HEK293 (cell line): ENCODE measurements around the gene CCDC142.

ENCODE experiments used
- BCL11A ChIP-seq: fragments of 450-650 bp; formaldehyde crosslinking; IDR thresholded peaks from 2 replicates; pipeline ENCODE4 v1.5.1; 2016; ENCODE audit warnings: low read depth, missing biosample characterization, missing genetic modification characterization
- BCL11B ChIP-seq: fragments of 450-650 bp; formaldehyde crosslinking; IDR thresholded peaks from 2 replicates; pipeline ENCODE4 v1.5.1; 2016; ENCODE audit warnings: low read depth, missing biosample characterization, missing genetic modification characterization
- GLIS2 ChIP-seq: fragments of 450-650 bp; formaldehyde crosslinking; IDR thresholded peaks from 2 replicates; pipeline ENCODE4 v1.5.1; 2016; ENCODE audit warnings: missing biosample characterization, missing genetic modification characterization
- IKZF3 ChIP-seq: fragments of 450-650 bp; IDR thresholded peaks from 2 replicates; pipeline ENCODE4 v1.5.0; 2018; ENCODE audit warnings: missing biosample characterization, mild to moderate bottlenecking, missing genetic modification characterization, moderate library complexity
- INSM2 ChIP-seq: fragments of 450-650 bp; formaldehyde crosslinking; IDR thresholded peaks from 2 replicates; pipeline ENCODE4 v1.5.1; 2016; ENCODE audit warnings: missing biosample characterization, missing genetic modification characterization
- KLF10 ChIP-seq: fragments of 450-650 bp; IDR thresholded peaks from 2 replicates; pipeline ENCODE4 v1.5.1; 2018; ENCODE audit warnings: missing biosample characterization, mild to moderate bottlenecking, missing genetic modification characterization
- PATZ1 ChIP-seq: fragments of 450-650 bp; formaldehyde crosslinking; IDR thresholded peaks from 2 replicates; pipeline ENCODE4 v1.5.1; 2016; ENCODE audit warnings: missing biosample characterization, missing genetic modification characterization
- SALL2 ChIP-seq: fragments of 450-650 bp; formaldehyde crosslinking; IDR thresholded peaks from 2 replicates; pipeline ENCODE4 v1.5.0; 2017; ENCODE audit warnings: missing biosample characterization, mild to moderate bottlenecking, missing genetic modification characterization, borderline replicate concordance
- ZBTB8A ChIP-seq: fragments of 450-650 bp; formaldehyde crosslinking; IDR thresholded peaks from 2 replicates; pipeline ENCODE4 v1.5.1; 2016; ENCODE audit warnings: missing biosample characterization, missing genetic modification characterization
- ZNF23 ChIP-seq: fragments of 450-650 bp; formaldehyde crosslinking; IDR thresholded peaks from 2 replicates; pipeline ENCODE4 v1.5.1; 2016; ENCODE audit warnings: missing biosample characterization, missing genetic modification characterization, borderline replicate concordance
- ZNF292 ChIP-seq: fragments of 450-650 bp; formaldehyde crosslinking; IDR thresholded peaks from 2 replicates; pipeline ENCODE4 v1.5.1; 2016; ENCODE audit warnings: low read depth, missing biosample characterization, missing genetic modification characterization, borderline replicate concordance
- ZNF350 ChIP-seq: fragments of 450-650 bp; formaldehyde crosslinking; IDR thresholded peaks from 2 replicates; pipeline ENCODE4 v1.5.0; 2017; ENCODE audit warnings: missing biosample characterization, mild to moderate bottlenecking, missing genetic modification characterization
- ZNF37A ChIP-seq: fragments of 450-650 bp; IDR thresholded peaks from 2 replicates; pipeline ENCODE4 v1.5.1; 2018; ENCODE audit warnings: missing biosample characterization, missing genetic modification characterization
- ZNF529 ChIP-seq: fragments of 450-650 bp; formaldehyde crosslinking; IDR thresholded peaks from 2 replicates; pipeline ENCODE4 v1.5.1; 2017; ENCODE audit warnings: missing genetic modification characterization, missing biosample characterization; ENCODE audit not compliant: insufficient replicate concordance
- ZNF561 ChIP-seq: fragments of 450-650 bp; IDR thresholded peaks from 2 replicates; pipeline ENCODE4 v1.5.1; 2018; ENCODE audit warnings: missing biosample characterization, missing genetic modification characterization, borderline replicate concordance
- ZNF596 ChIP-seq: fragments of 450-650 bp; IDR thresholded peaks from 2 replicates; pipeline ENCODE4 v1.5.0; 2018; ENCODE audit warnings: missing biosample characterization, mild to moderate bottlenecking, missing genetic modification characterization, moderate library complexity
- ZNF837 ChIP-seq: fragments of 450-650 bp; formaldehyde crosslinking; IDR thresholded peaks from 2 replicates; pipeline ENCODE4 v1.5.1; 2016; ENCODE audit warnings: missing biosample characterization, missing genetic modification characterization
- ZSCAN18 ChIP-seq: fragments of 450-650 bp; formaldehyde crosslinking; IDR thresholded peaks from 2 replicates; pipeline ENCODE4 v1.5.1; 2016; ENCODE audit warnings: missing biosample characterization, missing genetic modification characterization
- TF ChIP-seq, protein P1 (sequence below): fragments of 450-650 bp; formaldehyde crosslinking; IDR thresholded peaks from 2 replicates; pipeline ENCODE4 v1.5.1; 2016; ENCODE audit warnings: missing biosample characterization, missing genetic modification characterization, low read depth
- TF ChIP-seq, protein P2 (sequence below): fragments of 450-650 bp; formaldehyde crosslinking; IDR thresholded peaks from 2 replicates; pipeline ENCODE4 v1.5.1; 2016; ENCODE audit warnings: missing biosample characterization, missing genetic modification characterization, borderline replicate concordance
- TF ChIP-seq, protein P3 (sequence below): fragments of 450-650 bp; formaldehyde crosslinking; IDR thresholded peaks from 2 replicates; pipeline ENCODE4 v1.5.1; 2016; ENCODE audit warnings: missing biosample characterization, missing genetic modification characterization, borderline replicate concordance

CCDC142 gene

DNA sequence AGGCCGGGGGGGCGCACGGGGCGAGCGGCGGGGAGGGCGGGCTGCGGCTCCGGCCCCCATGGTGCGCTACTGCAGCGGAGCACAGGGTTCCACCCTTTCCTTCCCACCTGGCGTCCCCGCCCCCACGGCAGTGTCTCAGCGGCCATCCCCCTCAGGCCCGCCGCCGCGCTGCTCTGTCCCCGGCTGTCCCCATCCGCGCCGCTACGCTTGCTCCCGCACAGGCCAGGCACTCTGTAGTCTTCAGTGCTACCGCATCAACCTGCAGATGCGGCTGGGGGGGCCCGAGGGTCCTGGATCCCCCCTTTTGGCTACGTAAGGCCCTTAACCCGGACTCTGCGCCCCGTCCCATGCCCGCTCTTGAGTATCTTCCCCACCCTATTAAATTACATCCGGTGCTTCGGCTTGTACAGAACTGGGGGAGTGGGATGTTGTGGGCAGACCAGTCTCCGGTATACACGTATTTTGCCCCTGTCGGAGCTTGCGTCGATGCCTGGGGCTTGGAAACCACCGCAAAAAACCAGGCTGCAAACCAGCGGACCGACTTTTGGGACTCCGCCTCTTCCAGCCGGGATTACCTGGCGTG lies 25.2 kb downstream of the CCDC142 start (continued):
- TF ChIP-seq INSM2 (tag by site-specific recombination) (0 out of 2 replicates have a peak, but pooled peaks have one; percentile 51), SALL2 (tag by site-specific recombination) (no peak), BCL11A (tag by site-specific recombination) (no peak), ZSCAN18 (tag by site-specific recombination) (no peak), ZNF292 (no peak), GLIS2 (tag by site-specific recombination) (peak; percentile 89), BCL11B (tag by site-specific recombination) (no peak), PATZ1 (tag by site-specific recombination) (peak; percentile 91), ZNF37A (no peak), ZNF596 (no peak), ZBTB8A (0 out of 2 replicates have a peak, but pooled peaks have one; percentile 33), ZNF837 (tag by site-specific recombination) (no peak), ZNF561 (tag by site-specific recombination) (peak; percentile 78; the same call in 1 of the 2 replicates), ZNF529 (tag by site-specific recombination) (no peak), ZNF350 (tag by site-specific recombination) (no peak), IKZF3 (tag by site-specific recombination) (peak; percentile 80), ZNF23 (no peak), KLF10 (peak; percentile 42; the same call in 1 of the 2 replicates)
- TF ChIP-seq, protein P1, sequence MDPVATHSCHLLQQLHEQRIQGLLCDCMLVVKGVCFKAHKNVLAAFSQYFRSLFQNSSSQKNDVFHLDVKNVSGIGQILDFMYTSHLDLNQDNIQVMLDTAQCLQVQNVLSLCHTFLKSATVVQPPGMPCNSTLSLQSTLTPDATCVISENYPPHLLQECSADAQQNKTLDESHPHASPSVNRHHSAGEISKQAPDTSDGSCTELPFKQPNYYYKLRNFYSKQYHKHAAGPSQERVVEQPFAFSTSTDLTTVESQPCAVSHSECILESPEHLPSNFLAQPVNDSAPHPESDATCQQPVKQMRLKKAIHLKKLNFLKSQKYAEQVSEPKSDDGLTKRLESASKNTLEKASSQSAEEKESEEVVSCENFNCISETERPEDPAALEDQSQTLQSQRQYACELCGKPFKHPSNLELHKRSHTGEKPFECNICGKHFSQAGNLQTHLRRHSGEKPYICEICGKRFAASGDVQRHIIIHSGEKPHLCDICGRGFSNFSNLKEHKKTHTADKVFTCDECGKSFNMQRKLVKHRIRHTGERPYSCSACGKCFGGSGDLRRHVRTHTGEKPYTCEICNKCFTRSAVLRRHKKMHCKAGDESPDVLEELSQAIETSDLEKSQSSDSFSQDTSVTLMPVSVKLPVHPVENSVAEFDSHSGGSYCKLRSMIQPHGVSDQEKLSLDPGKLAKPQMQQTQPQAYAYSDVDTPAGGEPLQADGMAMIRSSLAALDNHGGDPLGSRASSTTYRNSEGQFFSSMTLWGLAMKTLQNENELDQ, result no peak
- TF ChIP-seq, protein P2, sequence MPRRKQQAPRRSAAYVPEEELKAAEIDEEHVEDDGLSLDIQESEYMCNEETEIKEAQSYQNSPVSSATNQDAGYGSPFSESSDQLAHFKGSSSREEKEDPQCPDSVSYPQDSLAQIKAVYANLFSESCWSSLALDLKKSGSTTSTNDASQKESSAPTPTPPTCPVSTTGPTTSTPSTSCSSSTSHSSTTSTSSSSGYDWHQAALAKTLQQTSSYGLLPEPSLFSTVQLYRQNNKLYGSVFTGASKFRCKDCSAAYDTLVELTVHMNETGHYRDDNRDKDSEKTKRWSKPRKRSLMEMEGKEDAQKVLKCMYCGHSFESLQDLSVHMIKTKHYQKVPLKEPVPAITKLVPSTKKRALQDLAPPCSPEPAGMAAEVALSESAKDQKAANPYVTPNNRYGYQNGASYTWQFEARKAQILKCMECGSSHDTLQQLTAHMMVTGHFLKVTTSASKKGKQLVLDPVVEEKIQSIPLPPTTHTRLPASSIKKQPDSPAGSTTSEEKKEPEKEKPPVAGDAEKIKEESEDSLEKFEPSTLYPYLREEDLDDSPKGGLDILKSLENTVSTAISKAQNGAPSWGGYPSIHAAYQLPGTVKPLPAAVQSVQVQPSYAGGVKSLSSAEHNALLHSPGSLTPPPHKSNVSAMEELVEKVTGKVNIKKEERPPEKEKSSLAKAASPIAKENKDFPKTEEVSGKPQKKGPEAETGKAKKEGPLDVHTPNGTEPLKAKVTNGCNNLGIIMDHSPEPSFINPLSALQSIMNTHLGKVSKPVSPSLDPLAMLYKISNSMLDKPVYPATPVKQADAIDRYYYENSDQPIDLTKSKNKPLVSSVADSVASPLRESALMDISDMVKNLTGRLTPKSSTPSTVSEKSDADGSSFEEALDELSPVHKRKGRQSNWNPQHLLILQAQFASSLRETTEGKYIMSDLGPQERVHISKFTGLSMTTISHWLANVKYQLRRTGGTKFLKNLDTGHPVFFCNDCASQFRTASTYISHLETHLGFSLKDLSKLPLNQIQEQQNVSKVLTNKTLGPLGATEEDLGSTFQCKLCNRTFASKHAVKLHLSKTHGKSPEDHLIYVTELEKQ (tag by site-specific recombination), result 0 out of 2 replicates have a peak, but pooled peaks have one; percentile 33
- TF ChIP-seq, protein P3, sequence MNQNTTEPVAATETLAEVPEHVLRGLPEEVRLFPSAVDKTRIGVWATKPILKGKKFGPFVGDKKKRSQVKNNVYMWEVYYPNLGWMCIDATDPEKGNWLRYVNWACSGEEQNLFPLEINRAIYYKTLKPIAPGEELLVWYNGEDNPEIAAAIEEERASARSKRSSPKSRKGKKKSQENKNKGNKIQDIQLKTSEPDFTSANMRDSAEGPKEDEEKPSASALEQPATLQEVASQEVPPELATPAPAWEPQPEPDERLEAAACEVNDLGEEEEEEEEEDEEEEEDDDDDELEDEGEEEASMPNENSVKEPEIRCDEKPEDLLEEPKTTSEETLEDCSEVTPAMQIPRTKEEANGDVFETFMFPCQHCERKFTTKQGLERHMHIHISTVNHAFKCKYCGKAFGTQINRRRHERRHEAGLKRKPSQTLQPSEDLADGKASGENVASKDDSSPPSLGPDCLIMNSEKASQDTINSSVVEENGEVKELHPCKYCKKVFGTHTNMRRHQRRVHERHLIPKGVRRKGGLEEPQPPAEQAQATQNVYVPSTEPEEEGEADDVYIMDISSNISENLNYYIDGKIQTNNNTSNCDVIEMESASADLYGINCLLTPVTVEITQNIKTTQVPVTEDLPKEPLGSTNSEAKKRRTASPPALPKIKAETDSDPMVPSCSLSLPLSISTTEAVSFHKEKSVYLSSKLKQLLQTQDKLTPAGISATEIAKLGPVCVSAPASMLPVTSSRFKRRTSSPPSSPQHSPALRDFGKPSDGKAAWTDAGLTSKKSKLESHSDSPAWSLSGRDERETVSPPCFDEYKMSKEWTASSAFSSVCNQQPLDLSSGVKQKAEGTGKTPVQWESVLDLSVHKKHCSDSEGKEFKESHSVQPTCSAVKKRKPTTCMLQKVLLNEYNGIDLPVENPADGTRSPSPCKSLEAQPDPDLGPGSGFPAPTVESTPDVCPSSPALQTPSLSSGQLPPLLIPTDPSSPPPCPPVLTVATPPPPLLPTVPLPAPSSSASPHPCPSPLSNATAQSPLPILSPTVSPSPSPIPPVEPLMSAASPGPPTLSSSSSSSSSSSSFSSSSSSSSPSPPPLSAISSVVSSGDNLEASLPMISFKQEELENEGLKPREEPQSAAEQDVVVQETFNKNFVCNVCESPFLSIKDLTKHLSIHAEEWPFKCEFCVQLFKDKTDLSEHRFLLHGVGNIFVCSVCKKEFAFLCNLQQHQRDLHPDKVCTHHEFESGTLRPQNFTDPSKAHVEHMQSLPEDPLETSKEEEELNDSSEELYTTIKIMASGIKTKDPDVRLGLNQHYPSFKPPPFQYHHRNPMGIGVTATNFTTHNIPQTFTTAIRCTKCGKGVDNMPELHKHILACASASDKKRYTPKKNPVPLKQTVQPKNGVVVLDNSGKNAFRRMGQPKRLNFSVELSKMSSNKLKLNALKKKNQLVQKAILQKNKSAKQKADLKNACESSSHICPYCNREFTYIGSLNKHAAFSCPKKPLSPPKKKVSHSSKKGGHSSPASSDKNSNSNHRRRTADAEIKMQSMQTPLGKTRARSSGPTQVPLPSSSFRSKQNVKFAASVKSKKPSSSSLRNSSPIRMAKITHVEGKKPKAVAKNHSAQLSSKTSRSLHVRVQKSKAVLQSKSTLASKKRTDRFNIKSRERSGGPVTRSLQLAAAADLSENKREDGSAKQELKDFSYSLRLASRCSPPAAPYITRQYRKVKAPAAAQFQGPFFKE (tag by site-specific recombination), result no peak
